Stromal cell of bone marrow (primary cell): ENCODE data around the gene SERPINI1.
"Not testable (repeated sequence)": the region's sequence is repeated elsewhere in the genome, so short reads cannot be mapped to it uniquely, and the experiment has no call there.

Experiments
- DNase-seq: peaks from one replicate; pipeline ENCODE4 v3.0.0-alpha.2; 2012; ENCODE audit warnings: low read depth

SERPINI1 gene

DNA sequence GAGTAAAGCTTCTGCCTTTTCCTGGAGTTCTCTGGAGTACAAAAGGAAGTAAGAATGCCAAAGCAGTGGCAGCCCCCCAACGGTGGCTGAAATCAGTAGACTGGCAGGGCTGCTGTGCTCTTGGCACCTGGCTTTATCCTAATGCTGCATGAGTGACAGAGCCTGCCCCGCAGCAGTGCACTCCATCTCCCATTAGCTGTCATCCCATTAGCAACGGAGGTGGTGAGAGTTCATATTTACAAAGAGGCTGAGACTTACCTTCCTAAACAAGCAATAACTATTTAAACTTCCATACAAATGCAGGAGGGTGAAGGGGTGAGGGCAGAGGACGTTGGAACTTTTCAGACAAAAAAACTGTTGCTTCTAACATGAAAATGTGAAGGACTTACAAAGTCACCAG, 51.9 kb downstream of the SERPINI1 start:
- no peak for DNase-seq

DNA sequence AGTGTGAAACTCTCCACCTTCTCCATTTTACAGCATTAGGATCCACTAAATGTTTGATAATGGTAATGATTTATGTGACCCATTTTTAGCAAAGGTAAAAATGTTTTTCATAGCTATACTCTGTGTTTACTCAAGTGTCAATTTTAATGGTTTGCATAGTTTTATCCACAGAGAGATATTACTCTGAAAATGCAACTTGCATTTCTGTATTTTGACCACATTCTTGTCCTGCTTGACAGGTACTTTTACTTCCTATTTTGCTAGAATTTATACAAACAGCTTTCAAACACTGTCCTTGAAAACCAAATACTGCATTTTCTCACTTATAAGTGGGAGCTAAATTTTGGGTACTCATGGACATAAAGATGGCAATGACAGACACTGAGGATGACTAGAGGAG, 62.9 kb downstream of the SERPINI1 start:
- no peak for DNase-seq

DNA sequence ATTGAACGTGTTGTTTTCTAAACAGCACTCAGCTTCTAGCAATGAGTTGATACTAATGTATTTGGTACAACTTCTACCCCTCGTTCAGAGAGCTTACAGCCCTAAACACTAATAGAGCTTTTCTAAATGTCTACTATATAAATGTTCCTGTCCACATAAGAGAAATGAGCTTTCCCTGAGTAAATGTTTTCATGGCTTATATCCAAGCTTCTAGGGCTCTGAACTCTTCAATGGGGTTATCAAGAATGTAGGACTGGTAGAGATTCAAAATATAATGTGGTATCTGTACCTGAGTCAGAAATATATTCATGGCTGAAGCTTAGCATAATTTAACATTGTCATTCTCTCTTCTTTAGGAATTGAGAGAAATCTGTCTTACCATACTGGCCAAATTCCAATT, 73.4 kb downstream of the SERPINI1 start:
- DNase-seq = no peak

DNA sequence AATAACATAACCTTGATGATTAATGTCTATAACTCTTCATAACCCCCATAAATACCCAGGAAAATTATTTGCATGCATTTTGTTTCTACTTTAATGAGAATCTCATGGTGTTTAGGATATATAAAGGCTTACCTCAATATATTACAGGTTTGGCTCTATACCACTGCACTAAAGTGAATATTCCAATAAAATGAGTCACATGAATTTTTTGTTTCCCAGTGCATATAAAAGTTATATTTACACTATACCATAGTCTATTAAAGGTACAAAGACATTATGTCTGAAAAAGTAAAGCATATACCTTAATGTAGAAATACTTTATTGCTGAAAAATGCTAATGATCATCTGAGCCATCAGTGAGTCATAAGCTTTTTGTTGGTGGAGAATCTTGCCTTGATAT, 74.7 kb downstream of the SERPINI1 start:
- DNase-seq = no peak

DNA sequence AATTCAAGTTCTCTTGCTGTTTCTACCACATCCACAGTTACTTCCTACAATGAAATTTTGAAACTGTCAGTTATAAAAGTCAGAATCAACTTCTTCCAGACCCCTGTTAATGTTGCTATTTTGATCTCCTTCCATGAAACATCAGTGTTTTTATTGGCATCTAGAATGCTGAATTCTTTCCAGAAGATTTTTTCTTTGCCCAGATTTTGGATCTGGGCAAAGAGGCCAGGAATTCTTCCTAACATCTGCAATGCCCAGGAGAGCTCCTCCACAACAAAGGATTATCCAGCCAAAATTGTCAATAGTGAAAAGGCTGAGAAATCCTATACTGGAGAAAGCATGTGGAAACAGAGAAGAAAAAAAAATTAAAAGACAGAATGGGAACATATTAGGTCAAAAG, 75.5 kb downstream of the SERPINI1 start:
- DNase-seq = peak; percentile 25

DNA sequence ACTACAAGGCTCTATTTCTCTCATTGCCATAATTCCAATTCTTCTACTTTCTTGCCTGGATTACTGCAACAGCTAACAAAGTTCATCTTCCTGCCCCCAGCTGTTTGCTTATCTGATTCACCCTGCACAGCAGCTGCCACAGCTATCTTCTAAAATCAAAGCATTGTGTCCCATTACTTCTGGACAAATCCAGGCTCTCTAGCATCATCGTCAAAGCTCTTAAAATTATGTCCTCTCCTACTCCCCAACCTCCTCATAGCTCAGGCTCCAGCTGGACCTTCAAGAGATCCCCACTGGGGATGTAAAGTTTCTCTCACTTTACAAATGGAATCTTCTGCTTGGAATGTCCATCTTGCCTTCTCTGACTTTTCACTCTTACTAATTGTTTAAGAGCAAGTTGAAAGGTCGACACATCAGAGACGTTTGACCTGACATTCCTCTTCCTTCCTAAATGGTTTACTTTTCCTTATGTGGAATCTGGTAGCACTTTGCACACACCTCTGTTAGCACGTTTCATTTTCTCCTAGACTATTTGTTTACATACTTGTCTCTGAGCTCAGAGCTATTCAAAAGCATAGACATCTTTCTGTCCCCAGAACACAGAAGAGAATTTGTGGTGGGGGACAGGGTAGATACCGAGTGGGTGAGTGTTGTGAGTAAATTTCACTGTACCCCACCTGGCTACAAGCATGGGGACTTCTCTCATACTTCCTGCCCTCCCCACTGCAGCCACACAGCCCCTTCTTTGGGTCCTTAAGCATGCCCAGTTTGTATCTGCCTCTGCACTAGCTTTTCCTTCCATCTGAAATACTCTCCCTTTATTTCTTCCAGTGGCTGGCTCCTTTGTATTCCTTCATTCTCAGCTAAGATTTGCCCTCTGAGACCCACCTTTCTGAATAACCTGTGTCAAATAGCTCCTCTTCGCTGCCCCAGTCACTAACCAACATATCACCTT, 77.9 kb downstream of the SERPINI1 start:
- DNase-seq = no peak

DNA sequence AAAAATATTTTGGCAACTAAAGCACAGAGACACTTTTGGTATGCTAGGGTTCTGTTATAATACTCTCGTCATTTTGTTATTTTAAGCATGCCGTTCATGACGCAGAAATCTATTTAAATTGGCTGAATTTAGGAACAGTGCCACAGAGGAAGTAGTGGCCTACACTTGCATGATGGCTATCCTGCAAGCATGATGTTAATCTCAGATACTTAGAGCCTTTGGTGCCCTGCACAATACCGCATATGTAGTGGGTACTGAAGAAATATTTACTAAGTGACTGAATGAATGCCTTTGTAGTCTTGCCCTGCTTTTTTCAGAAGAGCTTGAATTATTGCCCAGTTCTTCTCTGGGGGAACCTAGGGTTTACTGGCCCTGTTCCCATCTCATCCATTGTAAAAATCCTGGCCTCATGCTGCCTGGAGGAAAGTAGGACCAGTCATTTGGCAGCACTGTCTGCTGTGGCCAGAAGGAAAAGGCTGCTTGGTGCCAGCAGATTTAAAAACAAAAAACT, 79.0 kb downstream of the SERPINI1 start:
- peak; percentile 86 for DNase-seq

DNA sequence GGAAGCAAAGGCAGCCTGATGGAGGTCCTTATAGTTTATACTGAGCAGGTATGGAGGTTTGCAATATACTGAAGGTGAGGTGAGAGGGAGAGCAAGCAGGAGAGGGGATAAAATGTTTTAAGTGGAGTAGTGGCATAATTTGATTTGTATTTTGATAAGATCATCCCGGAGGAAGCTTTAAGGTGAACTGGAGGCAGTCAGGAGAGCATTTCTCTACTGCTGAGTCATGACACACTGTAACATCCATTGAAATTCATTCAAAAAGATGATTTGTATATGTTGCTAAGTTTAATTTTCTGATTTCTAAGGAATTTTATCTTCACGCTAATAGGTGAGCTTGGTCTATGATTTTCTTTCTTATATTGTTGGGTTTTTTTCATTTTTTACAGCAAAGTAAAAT, 81.4 kb downstream of the SERPINI1 start:
- DNase-seq = no peak

DNA sequence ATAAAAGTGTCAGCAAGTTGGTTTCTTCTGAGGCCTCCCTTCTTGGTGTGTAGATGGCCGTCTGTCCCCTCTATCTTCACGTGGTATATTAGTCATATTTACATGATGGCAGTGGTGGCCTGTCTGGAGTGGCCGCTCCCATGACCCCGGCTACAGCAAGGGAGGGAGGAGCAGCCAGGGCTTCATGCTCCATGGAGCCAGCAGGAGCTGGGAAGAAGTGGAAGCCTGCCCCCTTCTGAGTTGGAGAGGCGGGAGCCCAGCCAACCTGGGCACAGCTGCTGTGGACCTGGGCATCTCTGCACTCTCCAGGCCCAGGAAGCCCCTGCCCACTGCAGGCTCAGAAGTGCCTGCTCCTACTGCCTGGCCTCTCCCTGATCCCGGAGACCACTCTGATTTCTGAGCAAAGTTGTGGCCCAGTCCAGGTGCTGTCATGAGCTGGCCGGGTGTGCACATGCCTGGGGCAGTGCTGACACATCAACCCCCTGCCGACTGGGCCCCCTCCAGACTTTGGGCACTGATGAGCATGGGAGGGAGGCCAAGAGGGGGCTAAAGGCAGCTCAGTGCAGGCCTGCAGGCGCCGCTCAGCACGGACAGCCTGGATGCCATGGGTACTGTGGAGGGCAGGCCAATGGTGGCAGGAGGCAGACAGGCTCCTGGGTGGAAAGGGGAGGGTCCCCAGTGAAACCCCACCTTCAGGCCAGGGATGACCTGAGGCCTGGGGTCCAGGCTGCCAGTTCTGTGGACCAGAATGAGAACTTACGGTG, 84.8 kb downstream of the SERPINI1 start:
- no peak for DNase-seq

DNA sequence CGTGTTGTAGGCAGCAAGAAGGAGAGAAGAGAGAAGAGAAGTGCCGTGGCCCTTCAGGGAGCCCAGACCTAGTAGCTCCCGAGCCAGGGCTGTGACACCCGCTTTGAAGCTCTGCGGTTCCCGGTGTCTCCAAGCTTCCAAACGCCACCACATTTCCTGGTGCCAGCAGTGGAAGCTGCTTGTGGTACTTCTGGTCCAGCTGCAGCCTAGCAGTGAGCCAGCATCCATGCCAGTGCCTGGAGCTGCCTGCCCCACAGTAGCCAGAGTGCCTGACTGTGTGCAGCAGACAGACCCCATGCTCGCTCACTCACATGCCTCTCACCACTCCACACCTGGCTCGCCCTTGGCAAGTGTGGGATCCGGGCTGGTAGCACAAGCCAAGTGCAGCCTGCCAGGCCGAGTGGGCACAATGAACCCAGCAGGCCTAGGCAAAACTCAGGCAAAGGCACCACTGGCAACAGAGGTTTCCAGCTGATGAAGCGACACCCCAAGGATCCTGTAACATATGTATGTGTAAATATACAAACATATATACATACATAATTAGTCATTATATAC, 85.8 kb downstream of the SERPINI1 start:
- DNase-seq = no peak

DNA sequence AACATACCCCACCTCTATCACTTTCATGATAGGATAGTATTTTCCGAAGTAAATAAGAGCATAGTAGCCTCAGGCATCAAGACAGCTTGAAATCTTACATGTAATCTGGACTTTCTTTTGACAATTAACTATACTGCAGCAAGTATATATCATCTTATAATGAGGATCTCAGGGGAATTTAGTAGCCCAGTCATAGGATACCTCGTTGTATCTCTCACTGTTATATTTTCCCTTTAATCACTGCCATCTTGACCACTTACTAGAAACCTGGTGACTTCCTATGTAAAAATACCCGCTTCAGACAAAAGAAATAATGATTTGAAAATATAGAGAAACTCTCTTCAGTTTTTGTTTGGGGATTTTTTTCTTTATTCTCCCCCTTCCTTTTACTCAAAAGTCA, 88.2 kb downstream of the SERPINI1 start:
- DNase-seq = no peak

DNA sequence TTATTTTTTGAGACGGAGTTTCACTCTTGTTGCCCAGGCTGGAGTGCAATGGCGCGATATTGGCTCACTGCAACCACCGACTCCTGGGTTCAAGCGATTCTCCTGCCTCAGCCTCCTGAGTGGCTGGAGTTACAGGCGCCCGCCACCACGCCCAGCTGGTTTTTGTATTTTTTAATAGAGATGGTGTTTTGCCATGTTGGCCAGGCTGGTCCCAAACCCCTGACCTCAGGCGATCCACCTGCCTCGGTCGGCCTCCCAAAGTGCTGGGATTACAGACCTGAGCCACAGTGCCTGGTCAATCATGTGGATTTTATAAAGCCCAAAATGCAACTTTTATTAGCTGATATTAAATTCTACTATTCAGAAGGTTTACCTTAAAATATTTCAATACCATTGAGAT, 92.1 kb downstream of the SERPINI1 start:
- not testable (repeated sequence) for DNase-seq

DNA sequence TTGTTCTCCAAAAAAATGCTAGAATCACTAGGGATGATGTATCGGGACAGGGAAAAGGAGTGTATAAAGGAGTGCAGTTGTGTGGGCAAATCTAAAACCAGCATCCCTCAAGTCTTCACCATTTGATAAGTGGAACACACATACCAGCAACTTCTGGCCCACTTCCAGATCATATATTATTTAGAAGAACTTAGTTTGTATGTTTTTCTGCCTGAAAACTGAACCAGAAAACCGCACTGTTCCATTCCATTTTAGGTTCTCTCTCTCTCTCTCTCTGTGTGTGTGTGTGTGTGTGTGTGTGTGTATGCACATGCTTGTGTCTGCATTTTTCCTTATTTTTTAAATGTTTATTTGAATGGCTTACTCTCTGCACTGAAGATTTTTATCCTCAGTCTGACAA, 93.5 kb downstream of the SERPINI1 start:
- DNase-seq = no peak

DNA sequence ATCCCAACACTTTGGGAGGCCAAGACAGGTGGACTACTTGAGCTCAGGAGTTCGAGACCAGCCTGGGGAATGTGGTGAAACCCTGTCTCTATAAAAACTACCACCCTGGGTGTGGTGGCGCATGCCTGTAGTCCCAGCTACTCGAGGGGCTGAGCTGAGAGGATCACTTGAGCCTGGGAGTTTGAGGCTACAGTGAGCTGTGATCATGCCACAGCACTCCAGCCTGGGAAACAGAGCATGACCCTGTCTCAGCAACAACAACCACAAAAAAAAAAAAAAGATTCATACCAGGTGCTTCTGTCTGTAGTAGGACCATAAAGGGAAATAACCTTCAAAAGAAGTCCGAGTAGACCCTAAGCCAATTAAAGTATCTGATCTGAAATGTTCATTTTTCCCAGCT, 94.5 kb downstream of the SERPINI1 start:
- DNase-seq = no peak

DNA sequence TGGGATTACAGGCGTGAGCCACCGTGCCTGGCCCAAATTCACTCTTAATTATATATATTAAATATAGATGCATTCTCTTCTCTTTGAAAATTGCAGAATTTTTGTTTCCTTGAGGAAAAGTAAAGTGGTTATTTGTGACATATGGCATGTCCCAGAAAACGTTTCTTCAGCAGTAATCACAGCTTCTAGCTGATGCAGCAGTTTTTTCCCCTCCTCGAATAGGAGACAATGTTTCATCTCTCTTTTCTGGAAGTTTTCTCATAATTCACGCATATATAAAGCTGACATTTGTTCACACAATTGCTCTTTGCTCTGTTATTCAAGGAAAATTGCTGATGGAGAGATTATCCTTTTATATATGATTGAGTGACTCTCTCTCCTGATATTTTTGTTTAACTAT, 99.8 kb downstream of the SERPINI1 start:
- no peak for DNase-seq

DNA sequence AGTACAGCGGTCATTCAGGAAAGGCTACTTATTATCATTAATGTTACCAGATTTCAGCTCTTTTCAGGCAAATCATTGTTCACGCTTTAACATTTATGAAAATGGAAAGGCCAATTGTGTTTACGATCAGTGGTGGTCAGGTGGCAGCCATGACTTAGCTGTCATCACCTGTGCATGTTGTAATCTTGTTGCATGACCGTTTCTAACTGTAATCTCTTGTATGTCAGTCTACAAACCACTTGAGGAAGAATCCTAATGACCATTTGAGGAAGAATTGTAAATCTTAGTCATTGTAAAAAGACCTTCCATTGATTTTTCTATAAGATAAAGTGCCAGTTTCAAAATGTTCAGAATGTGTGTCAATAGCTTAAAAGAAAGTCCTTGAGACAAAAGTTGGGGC, 100.4 kb downstream of the SERPINI1 start:
- no peak for DNase-seq

DNA sequence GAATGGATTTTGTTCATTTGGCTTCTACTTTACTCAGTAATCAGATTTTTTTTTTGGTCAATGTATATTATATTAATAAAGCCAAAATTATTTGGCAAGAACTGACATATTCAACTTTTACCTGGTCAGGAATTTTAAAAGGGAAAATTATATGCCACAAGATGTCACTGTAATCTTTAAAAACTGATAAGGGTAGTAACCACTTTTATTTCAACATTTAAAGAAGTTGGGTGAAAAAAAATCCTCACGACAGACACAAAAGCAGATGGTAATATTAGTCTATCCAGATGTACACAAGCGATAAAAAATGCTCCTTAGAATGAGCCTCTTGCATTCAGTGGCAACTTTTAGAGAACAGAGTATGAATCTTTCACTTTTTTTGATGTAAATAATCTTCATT, 101.9 kb downstream of the SERPINI1 start:
- no peak for DNase-seq

DNA sequence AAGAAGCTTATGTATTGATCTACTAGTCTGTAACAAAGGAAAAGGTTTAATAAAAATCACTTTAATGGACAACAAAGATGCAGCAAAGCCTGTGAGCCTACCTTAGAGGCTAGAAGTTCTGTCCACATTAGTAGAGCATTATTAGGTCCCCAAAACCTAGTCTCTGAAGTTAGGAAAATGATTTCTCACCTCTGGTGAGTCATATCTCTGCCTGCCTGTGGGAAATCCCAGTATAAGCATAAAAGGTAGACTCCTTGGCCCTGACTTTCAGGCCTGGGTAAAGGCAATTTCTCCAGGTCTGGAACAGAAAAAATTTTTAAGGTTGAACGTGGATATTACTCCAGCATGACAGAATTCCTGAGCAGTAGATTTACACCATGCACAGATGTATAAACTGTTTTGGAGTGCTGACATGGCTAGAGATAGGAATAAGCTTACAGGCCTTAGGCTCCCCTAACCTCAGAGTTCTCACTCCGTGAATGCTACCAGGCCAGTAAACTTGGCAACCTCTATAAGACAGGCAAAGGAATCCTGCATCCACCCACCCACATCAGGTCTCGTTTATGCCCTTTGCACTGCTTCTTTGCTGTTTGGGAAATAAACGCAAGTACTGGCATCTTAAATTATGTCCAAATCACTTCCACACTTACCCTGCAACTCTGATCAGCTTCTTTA, 104.1 kb downstream of the SERPINI1 start:
- no peak for DNase-seq

DNA sequence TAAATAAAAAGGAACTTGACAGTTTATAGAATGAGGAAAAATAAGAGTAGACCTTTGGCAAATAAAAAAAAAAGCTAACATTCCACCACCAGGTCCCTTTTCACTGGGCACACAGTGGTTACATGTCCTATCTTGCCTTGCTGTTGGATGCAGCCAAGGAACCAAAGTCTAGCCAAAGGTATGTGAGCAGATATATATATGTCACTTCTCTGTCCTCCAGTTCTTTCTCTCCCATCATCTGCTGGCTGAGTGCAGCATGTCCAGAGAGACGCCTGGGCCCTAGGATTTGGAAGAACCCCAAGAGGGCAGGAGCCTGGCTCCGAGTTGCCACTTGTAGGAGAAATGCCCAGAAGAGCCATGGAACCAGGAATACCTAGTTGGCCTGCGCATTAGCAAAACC, 104.7 kb downstream of the SERPINI1 start:
- no peak for DNase-seq

DNA sequence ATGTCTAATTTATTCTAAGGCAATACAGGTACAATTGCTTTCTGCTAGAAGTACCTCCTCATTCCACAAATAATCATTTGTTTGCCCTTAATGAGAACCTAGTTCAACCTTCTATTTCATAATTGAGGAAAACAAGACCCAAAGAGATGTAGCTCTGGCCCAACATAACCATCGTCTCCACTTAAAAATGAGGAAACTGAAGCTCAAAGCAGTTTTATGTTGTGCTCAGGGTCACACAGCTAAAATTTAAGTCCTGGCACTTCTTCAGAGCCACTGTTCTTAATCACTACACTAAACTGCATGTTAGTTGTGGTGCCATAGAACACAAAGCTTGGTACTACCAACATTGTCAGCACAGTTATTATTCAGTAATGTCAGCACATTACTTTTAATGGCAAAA, 108.0 kb downstream of the SERPINI1 start:
- no peak for DNase-seq

DNA sequence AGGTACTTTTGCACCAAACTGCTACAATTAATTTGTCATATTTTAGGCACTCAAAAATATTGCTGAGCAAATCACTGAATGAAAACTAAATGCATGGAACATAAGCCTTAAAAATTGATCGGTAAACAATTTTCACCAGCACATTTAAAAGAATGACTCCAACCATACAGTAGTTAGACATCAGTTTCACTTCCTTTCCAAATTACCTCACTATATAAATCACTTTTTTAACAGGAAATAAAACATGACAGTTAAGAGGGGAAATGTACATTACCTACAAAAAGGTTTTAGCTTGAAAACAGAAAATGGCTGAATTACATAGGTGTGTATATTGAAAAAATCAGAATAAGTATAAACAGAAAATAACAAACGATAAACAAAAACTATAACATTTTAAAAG, 108.4 kb downstream of the SERPINI1 start:
- DNase-seq = no peak

DNA sequence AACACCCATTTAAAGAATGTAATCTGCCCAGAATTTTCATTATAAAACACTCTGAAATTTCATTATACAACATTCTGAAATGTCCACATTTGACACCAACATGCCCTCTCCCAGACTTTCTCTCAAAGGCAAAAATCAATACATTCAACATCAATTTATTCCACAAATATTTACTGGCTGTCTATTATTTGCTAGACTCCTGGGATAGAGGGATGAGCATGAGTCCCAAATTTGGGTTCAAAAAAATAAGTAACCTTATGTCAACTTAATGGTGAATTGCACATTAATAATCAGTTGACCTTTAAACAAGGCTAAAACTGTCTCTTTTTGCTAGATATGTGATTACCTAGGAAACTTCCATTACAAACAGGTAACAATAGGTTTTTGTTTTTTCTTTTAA, 109.0 kb downstream of the SERPINI1 start:
- DNase-seq = no peak
